Neutrophil (primary cell): ENCODE results near the gene GRK3.

Source experiments
- H3K27ac ChIP-seq: fragments of 200-600 bp; sonication (generic); 2 replicates; pipeline ENCODE4 v1.5.1; 2016; ENCODE audit warnings: mild to moderate bottlenecking, moderate library complexity
- H3K27me3 ChIP-seq: fragments of 200-600 bp; sonication (generic); 2 replicates; pipeline ENCODE4 v1.6.0; 2016; ENCODE audit warnings: mild to moderate bottlenecking
- H3K36me3 ChIP-seq: fragments of 200-600 bp; sonication (generic); 2 replicates; pipeline ENCODE4 v1.5.1; 2017
- H3K4me1 ChIP-seq, 2 experiments: fragments of 200-600 bp in 1 of 2; sonication (generic) in 1 of 2; 1 replicate in 1 of 2; 2 replicates in 1 of 2; pipeline versions ENCODE4 v1.5.1 to v1.6.1; 2013 to 2016; ENCODE audit warnings: low read depth in 1 of 2, low read length in 1 of 2, mild to moderate bottlenecking in 1 of 2, moderate library complexity in 1 of 2; ENCODE audit not compliant: control insufficient read depth in 1 of 2, insufficient read depth in 1 of 2
- H3K4me3 ChIP-seq, 2 experiments: fragments of 200-600 bp in 1 of 2; sonication (generic) in 1 of 2; 1 replicate in 1 of 2; 2 replicates in 1 of 2; pipeline ENCODE4 v1.5.1; 2013 to 2016; ENCODE audit warnings: low read depth in 1 of 2, low read length in 1 of 2, mild to moderate bottlenecking in 1 of 2, moderate library complexity in 1 of 2
- H3K9me3 ChIP-seq: fragments of 200-600 bp; sonication (generic); 2 replicates; pipeline ENCODE4 v1.5.1; 2016
- TF ChIP-seq, protein P1 (sequence below): fragments of 200-600 bp; sonication (generic); IDR thresholded peaks from 2 replicates; pipeline ENCODE4 v1.5.1; 2016; ENCODE audit warnings: antibody characterized with exemption

GRK3 gene

DNA sequence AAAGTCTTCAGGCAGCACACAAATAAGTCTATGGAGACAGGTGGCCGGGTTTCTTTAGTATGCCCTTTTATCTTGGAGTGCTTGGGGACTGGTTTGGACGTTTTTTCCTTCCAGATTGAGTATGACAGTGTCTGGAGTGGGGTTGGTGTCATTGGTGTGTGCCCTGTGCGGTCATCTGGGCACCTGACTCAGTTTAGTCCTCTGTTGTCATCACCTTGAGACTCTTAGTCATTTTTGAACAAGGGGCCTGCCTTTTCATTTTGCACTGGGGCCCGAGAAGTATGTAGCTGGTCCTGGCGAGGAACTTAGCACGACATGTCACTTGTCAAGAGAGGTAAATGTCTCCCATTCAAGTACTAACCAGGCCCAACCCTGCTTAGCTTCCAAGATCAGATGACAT is 150.3 kb downstream of the GRK3 start:
- Histone ChIP-seq H3K27me3 (no peaks in the 10 kb centered on the region), H3K36me3 (peaks cover 14% of the 10 kb centered on the region), H3K9me3 (no peaks in the 10 kb centered on the region), H3K4me3 (no peak overlapping the region), H3K27ac (no peak overlapping the region), H3K4me1 (no peaks in the 10 kb centered on the region)
- TF ChIP-seq, protein P1, sequence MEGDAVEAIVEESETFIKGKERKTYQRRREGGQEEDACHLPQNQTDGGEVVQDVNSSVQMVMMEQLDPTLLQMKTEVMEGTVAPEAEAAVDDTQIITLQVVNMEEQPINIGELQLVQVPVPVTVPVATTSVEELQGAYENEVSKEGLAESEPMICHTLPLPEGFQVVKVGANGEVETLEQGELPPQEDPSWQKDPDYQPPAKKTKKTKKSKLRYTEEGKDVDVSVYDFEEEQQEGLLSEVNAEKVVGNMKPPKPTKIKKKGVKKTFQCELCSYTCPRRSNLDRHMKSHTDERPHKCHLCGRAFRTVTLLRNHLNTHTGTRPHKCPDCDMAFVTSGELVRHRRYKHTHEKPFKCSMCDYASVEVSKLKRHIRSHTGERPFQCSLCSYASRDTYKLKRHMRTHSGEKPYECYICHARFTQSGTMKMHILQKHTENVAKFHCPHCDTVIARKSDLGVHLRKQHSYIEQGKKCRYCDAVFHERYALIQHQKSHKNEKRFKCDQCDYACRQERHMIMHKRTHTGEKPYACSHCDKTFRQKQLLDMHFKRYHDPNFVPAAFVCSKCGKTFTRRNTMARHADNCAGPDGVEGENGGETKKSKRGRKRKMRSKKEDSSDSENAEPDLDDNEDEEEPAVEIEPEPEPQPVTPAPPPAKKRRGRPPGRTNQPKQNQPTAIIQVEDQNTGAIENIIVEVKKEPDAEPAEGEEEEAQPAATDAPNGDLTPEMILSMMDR = no peak

DNA sequence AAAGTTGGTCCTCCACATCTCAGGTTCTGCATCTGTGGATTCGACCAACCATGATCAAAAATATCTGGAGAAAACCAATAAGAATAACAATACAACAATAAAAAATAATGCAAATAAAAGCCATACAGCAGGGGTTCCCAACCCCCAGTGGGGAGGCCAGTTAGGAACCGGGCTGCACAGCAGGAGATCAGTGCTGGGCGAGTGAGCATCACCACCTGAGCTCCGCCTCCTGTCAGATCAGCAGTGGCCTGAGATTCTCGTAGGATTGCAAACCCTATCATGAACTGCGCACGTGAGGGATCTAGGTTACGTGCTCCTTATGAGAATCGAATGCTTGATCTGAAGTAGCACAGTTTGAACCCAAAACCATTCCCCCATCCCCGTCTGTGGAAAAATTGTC is 152.2 kb downstream of the GRK3 start:
- H3K36me3 ChIP-seq = peaks cover 10% of the 10 kb centered on the region
- TF ChIP-seq, protein P1 = no peak
- no peaks in the 10 kb centered on the region for H3K4me1 ChIP-seq
- H3K4me3 ChIP-seq = no peak overlapping the region
- no peaks in the 10 kb centered on the region for H3K9me3 ChIP-seq
- H3K27ac ChIP-seq = no peak overlapping the region
- no peaks in the 10 kb centered on the region for H3K27me3 ChIP-seq

DNA sequence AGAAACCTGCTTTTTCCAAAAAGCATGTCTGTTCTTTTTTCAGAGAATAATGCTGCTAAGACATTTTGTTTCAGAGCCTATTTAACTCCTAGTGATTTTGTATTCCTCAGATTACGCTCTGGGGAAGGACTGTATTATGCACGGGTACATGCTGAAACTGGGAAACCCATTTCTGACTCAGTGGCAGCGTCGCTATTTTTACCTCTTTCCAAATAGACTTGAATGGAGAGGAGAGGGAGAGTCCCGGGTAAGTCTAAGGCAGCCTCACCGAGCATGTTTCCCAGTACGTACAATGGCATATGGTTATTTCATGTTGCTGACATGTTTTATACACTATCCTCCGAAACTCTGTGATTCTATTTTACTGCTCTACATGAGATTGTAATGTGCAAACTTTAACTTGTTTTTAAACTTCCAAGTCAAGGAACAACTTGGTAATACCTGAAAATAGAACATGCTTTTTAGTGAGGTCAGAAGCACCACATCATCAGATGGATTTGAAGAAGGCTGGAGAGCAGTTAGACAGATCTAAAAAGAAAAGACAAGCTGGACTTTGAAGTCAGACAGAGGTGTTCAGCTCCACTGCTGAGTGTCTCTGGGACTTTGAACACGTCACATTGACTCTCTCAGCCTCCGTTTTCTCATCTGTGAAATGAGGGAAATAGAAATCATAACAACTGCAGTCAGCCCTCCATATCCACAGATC is 153.8 kb downstream of the GRK3 start:
- H3K4me1 ChIP-seq = no peaks in the 10 kb centered on the region
- peaks cover 17% of the 10 kb centered on the region for H3K36me3 ChIP-seq
- H3K27ac ChIP-seq = no peak overlapping the region
- H3K9me3 ChIP-seq = no peaks in the 10 kb centered on the region
- no peaks in the 10 kb centered on the region for H3K27me3 ChIP-seq
- TF ChIP-seq, protein P1 = no peak
- H3K4me3 ChIP-seq = no peak overlapping the region

DNA sequence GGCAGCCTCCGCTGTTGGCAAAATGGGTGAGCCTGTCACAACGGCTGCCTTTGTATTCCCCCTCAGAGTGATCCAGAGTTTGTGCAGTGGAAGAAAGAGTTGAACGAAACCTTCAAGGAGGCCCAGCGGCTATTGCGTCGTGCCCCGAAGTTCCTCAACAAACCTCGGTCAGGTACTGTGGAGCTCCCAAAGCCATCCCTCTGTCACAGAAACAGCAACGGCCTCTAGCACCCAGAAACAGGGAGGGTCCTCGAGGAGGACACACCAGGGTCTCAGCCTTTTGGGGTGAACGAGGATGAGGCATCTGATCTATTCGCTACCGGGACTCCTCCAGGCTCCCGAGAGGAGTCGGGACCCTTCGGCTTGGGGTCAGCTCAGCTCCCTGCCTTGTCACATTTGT is 157.7 kb downstream of the GRK3 start:
- Histone ChIP-seq H3K4me1 (no peaks in the 10 kb centered on the region), H3K9me3 (no peaks in the 10 kb centered on the region), H3K4me3 (no peak overlapping the region), H3K36me3 (peaks cover 14% of the 10 kb centered on the region), H3K27ac (no peak overlapping the region), H3K27me3 (no peaks in the 10 kb centered on the region)
- TF ChIP-seq, protein P1 = no peak

DNA sequence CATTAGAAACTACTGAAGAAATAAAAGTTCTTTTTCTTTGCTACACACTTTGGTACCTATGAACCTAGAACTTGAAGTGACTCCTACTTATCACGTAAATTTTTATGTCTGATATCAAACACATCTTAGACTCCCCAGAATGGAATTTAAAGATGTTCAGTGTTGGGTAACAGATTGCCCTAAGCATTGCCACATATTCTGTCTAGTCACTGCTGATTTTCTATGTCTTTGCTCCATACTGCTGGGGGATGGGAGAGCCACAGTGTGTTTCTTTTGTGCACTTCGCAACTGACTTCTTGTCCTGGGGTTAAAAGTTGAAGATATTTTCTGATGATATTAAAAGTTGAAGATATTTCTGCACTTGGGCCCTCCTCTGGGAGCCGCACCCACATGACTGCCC is 158.2 kb downstream of the GRK3 start:
- H3K27me3 ChIP-seq = no peaks in the 10 kb centered on the region
- H3K36me3 ChIP-seq = peaks cover 14% of the 10 kb centered on the region
- H3K27ac ChIP-seq = no peak overlapping the region
- H3K9me3 ChIP-seq = no peaks in the 10 kb centered on the region
- no peaks in the 10 kb centered on the region for H3K4me1 ChIP-seq
- TF ChIP-seq, protein P1 = no peak
- no peak overlapping the region for H3K4me3 ChIP-seq
